K562 (cell line): ENCODE measurements around the gene PARP4. TPM values are rescaled to one million over a fixed set of nuclear protein-coding genes. Genes with fewer than 3 reads are reported as not detected.

Source experiments
- ATAC-seq: fragments of 200-7000 bp; cut with Tn5 transposase; 3 replicates; pipeline ENCODE4 v1.9.1; 2020; ENCODE audit warnings: moderate library complexity
- BruUV-seq: library from RNA; stranded (reverse); fragments of 400-500 nt; replicated peaks from 2 replicates; lab custom pipeline; 2021; lab: Mats Ljungman, UMichigan
- CTCF ChIA-PET: fragments of 300-600 bp; formaldehyde crosslinking; extraction: SDS; loops from one replicate; lab custom pipeline; 2021; ENCODE audit warnings: low intra/inter-chr PET ratio; lab: Yijun Ruan, JAX
- POLR2A ChIA-PET: fragments of 300-600, 350-650 bp; sonication (Branson Sonifier 250); formaldehyde crosslinking; extraction: SDS; loops from one replicate; lab custom pipeline; 2021; ENCODE audit warnings: antibody characterized with exemption, inconsistent platforms; lab: Yijun Ruan, JAX
- DNase-seq, 4 experiments: peaks; one replicate each; pipeline versions ENCODE4 v3.0.0 to v3.0.0-alpha.2; 2011 to 2018; ENCODE audit warnings: low spot score in 3 of 4, mixed read lengths in 3 of 4; ENCODE audit errors: extremely low read depth in 1 of 4
- FAIRE-seq: peaks from 2 replicates; lab custom pipeline; 2011; peaks lifted over from hg19 to GRCh38; lab: Jason Lieb, UNC
- H2AFZ ChIP-seq: 2 replicates; pipeline ENCODE4 v1.6.0; 2011; ENCODE audit warnings: low read depth, low read length, control low read depth, inconsistent platforms
- H3K27ac ChIP-seq: fragments of 200-600 bp; 3 replicates; pipeline ENCODE4 v1.8.0; 2011; ENCODE audit warnings: low read depth, mild to moderate bottlenecking, control low read depth, inconsistent platforms, low read length, moderate library complexity, mixed read lengths; ENCODE audit errors: extremely low read depth
- H3K27me3 ChIP-seq, 2 experiments: fragments of 300-600 bp in 1 of 2; 2 replicates in 1 of 2; 3 replicates in 1 of 2; pipeline versions ENCODE4 v1.6.0 to v1.8.0; 2011; ENCODE audit warnings: inconsistent platforms in 2 of 2, low read length in 2 of 2, mild to moderate bottlenecking in 1 of 2, mixed read lengths in 1 of 2, moderate library complexity in 1 of 2; ENCODE audit not compliant: control insufficient read depth in 2 of 2, insufficient read depth in 2 of 2
- H3K36me3 ChIP-seq: fragments of 300-600 bp; 3 replicates; pipeline ENCODE4 v1.8.0; 2011; ENCODE audit warnings: mild to moderate bottlenecking, low read length, inconsistent platforms; ENCODE audit not compliant: control insufficient read depth, insufficient read depth
- H3K4me1 ChIP-seq, 2 experiments: fragments of 200-600 bp in 1 of 2; replicated peaks in 1 of 2; 2 replicates in 1 of 2; 3 replicates in 1 of 2; pipeline versions ENCODE4 v1.5.1 to v1.8.0; 2011; ENCODE audit warnings: inconsistent platforms in 2 of 2, low read length in 2 of 2, mild to moderate bottlenecking in 1 of 2, mixed read lengths in 1 of 2, moderate library complexity in 1 of 2; ENCODE audit not compliant: control insufficient read depth in 2 of 2, insufficient read depth in 2 of 2
- H3K4me2 ChIP-seq: 2 replicates; pipeline ENCODE4 v1.6.1; 2011; ENCODE audit warnings: low read length, control low read depth, inconsistent platforms, mixed read lengths; ENCODE audit not compliant: insufficient read depth
- H3K4me3 ChIP-seq: fragments of 200-600 bp; sonication (generic), shearing (Covaris generic); 2 replicates; pipeline ENCODE4 v1.5.1; 2016; ENCODE audit warnings: control low read depth, inconsistent platforms
- H3K79me2 ChIP-seq: fragments of 200-600 bp; 3 replicates; pipeline ENCODE4 v1.8.0; 2011; ENCODE audit warnings: low read length, inconsistent platforms; ENCODE audit not compliant: control insufficient read depth, insufficient read depth
- H3K9ac ChIP-seq, 2 experiments: 2 replicates each; pipeline versions ENCODE4 v1.6.0 to v1.6.1; 2011; ENCODE audit warnings: low read depth in 2 of 2, low read length in 2 of 2, control low read depth in 1 of 2, inconsistent platforms in 1 of 2, mild to moderate bottlenecking in 1 of 2, mixed read lengths in 1 of 2; ENCODE audit not compliant: insufficient read depth in 1 of 2
- H3K9me1 ChIP-seq: one replicate; pipeline ENCODE4 v1.6.0; 2011; ENCODE audit warnings: inconsistent platforms, mild to moderate bottlenecking, low read length, moderate library complexity; ENCODE audit not compliant: control insufficient read depth, insufficient read depth
- H3K9me3 ChIP-seq: replicated peaks from 2 replicates; pipeline ENCODE4 v1.5.1; 2011; ENCODE audit warnings: low read depth, low read length, inconsistent platforms; ENCODE audit not compliant: control insufficient read depth, insufficient read depth
- H4K20me1 ChIP-seq: replicated peaks from 2 replicates; pipeline ENCODE4 v1.6.1; 2011; ENCODE audit warnings: low read length, inconsistent platforms, mixed read lengths; ENCODE audit not compliant: control insufficient read depth, insufficient read depth
- ARID4B ChIP-seq: sonication (generic); formaldehyde crosslinking; IDR thresholded peaks from 2 replicates; pipeline ENCODE4 v1.8.0; 2022; ENCODE audit warnings: mild to moderate bottlenecking, missing genetic modification reagents
- BMI1 ChIP-seq: fragments of 150-350 bp; IDR thresholded peaks from 2 replicates; pipeline ENCODE4 v1.6.1; 2014; ENCODE audit warnings: low read length
- CBFA2T2 ChIP-seq: fragments of 450-650 bp; conservative IDR thresholded peaks from 2 replicates; pipeline ENCODE4 v1.6.1; 2017; ENCODE audit warnings: mild to moderate bottlenecking
- CBFA2T3 ChIP-seq: fragments of 450-650 bp; IDR thresholded peaks from 2 replicates; pipeline ENCODE4 v1.6.1; 2017
- DIDO1 ChIP-seq: fragments of 450-650 bp; IDR thresholded peaks from 2 replicates; pipeline ENCODE4 v1.6.1; 2016; ENCODE audit warnings: low read depth, missing biosample characterization, missing genetic modification characterization
- ELF4 ChIP-seq: fragments of 450-650 bp; formaldehyde crosslinking; IDR thresholded peaks from 2 replicates; pipeline ENCODE4 v1.4.0; 2022; ENCODE audit warnings: missing genetic modification characterization
- ELK3 ChIP-seq: fragments of 450-650 bp; formaldehyde crosslinking; IDR thresholded peaks from 2 replicates; pipeline ENCODE4 v1.4.0; 2020; ENCODE audit warnings: mild to moderate bottlenecking
- HLTF ChIP-seq: fragments of 450-650 bp; IDR thresholded peaks from 2 replicates; pipeline ENCODE4 v1.6.1; 2016
- MEF2A ChIP-seq: IDR thresholded peaks from 2 replicates; pipeline ENCODE4 v1.6.1; 2011; ENCODE audit warnings: low read depth, mild to moderate bottlenecking, low read length, moderate library complexity; ENCODE audit not compliant: control insufficient read depth
- PHF20 ChIP-seq: fragments of 450-650 bp; IDR thresholded peaks from 2 replicates; pipeline ENCODE4 v1.6.1; 2018; ENCODE audit not compliant: partially characterized antibody
- TCF3 ChIP-seq: sonication (generic); formaldehyde crosslinking; IDR thresholded peaks from 2 replicates; pipeline ENCODE4 v1.4.0; 2020; ENCODE audit warnings: mild to moderate bottlenecking, missing genetic modification reagents
- TFAM ChIP-seq: fragments of 250-450 bp; sonication (Bioruptor Pico); conservative IDR thresholded peaks from 2 replicates; pipeline ENCODE4 v1.5.0; 2021; ENCODE audit warnings: mild to moderate bottlenecking, moderate library complexity
- U2AF2 ChIP-seq: fragments of 200-400 bp; formaldehyde crosslinking; optimal IDR thresholded peaks from 2 replicates; pipeline ENCODE3; 2017; ENCODE audit warnings: low read depth, mild to moderate bottlenecking, low read length
- WGBS: fragments of 100-300 bp; shearing (Covaris generic); methylation state at CpG from one replicate; pipeline ENCODE4 v1.1.6; 2016; ENCODE audit warnings: low coverage, mixed read lengths; ENCODE audit not compliant: insufficient coverage; ENCODE audit errors: missing lambda C conversion rate; 5-methylcytosine and 5-hydroxymethylcytosine counted together
- in situ Hi-C: fragments of 300-500 bp; cut with MboI; formaldehyde crosslinking; loops from 4 replicates; pipeline ENCODE4 v1.15.0; 2018; ENCODE audit warnings: inconsistent platforms, mixed read lengths
- intact Hi-C: fragments of 100-400 bp; cut with micrococcal nuclease; formaldehyde crosslinking; loops from 2 replicates; pipeline ENCODE4 v1.14.2; 2022
- polyA plus RNA-seq, 8 experiments: library from polyadenylated mRNA; depleted of rRNA in 4 of 8; stranded (reverse) in 5 of 8; unstranded in 3 of 8; fragments of >200 nt; fragmentation: Nextera tagmentation in 2 of 8; fragmentation: Illumina TruSeq in 1 of 8; extraction: Ambion mirVana in 2 of 8; extraction: Trizol in 1 of 8; gene quantifications; 2 replicates each; pipeline versions ENCODE4 v1.2.1 to v1.2.3, GENCODE V29; 2011 to 2014; ENCODE audit warnings: inconsistent platforms in 1 of 8, missing spikeins in 1 of 8
- total RNA-seq, 7 experiments: library from RNA; depleted of rRNA in 6 of 7; stranded (reverse); fragments of >200 nt in 6 of 7; fragmentation: Illumina TruSeq in 2 of 7; extraction: Trizol in 2 of 7; gene quantifications; 2 replicates each; pipeline versions ENCODE4 v1.2.1 to v1.2.3, GENCODE V29; 2011 to 2021; ENCODE audit warnings: low replicate concordance in 1 of 7
- TF ChIP-seq, protein P1 (sequence below): fragments of 450-650 bp; IDR thresholded peaks from 2 replicates; pipeline ENCODE4 v1.7.0; 2016; ENCODE audit warnings: borderline replicate concordance
- TF ChIP-seq, protein P2 (sequence below): sonication (generic); formaldehyde crosslinking; IDR thresholded peaks from 2 replicates; pipeline ENCODE4 v1.8.0; 2022; ENCODE audit warnings: missing genetic modification reagents, mild to moderate bottlenecking, moderate library complexity, borderline replicate concordance

The PARP4 gene
- total and polyA plus RNA-seq, 9 of the 15 experiments (the other 6 are each of a cell fraction or from before 2014, with no cell fraction given) = 6.3 to 26.3 (median 18.8) TPM

DNA sequence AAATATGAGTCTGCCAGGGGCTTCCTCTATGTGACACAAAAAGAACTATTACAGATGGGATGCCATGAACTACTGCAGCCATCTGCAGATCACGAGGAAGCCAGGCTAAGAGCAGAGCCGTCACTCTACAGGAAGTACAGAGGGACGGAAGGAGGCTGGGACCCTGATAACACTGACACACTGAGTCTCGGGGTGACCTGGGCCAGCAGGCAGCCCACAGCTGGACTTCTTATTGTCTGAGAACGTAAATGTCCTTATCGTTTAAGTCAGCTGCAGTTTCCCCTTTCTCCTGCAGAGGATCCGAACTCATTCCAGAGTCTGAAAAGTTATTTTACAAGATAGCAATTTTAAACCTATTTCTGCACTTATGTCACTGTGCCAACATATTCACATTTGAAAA, 20.7 kb downstream of the PARP4 start (continued):
- peak; percentile 40; the same call in 1 of the 2 replicates for TF ChIP-seq TCF3 (CRISPR knock-in tag)
- no peak for TF ChIP-seq U2AF2
- TF ChIP-seq, protein P1, sequence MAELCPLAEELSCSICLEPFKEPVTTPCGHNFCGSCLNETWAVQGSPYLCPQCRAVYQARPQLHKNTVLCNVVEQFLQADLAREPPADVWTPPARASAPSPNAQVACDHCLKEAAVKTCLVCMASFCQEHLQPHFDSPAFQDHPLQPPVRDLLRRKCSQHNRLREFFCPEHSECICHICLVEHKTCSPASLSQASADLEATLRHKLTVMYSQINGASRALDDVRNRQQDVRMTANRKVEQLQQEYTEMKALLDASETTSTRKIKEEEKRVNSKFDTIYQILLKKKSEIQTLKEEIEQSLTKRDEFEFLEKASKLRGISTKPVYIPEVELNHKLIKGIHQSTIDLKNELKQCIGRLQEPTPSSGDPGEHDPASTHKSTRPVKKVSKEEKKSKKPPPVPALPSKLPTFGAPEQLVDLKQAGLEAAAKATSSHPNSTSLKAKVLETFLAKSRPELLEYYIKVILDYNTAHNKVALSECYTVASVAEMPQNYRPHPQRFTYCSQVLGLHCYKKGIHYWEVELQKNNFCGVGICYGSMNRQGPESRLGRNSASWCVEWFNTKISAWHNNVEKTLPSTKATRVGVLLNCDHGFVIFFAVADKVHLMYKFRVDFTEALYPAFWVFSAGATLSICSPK = no peak
- TF ChIP-seq PHF20 = no peak
- TF ChIP-seq TFAM (CRISPR knock-in tag) = no peak
- peak; percentile 67 for TF ChIP-seq CBFA2T3
- no peak for TF ChIP-seq BMI1
- no peak for TF ChIP-seq DIDO1
- peak; percentile 44 for TF ChIP-seq CBFA2T2
- TF ChIP-seq, all 486 proteins: peak for 6

DNA sequence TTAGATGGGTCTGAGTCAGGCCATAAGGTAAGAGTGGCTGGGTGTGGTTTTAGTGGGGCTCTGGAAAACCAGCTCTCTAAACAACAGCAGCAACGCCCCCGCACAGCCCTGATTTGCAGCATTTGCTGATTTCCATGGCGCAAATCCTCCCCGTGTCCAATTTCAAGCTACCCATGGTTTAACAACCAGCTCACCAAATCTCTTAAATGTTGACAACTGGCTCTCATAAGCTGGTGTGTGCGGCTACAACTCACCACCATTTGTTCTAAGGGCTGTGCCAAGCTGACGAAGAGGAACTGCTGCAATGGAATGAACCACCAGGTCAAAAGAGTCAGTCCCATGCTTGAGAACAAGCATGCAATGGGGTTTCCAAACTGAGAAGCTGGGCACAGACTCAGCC, 22.9 kb downstream of the PARP4 start:
- H3K9me1 ChIP-seq = no peaks in the 10 kb centered on the region
- no peak for TF ChIP-seq MEF2A
- no peak for TF ChIP-seq ELK3 (CRISPR knock-in tag)
- TF ChIP-seq, protein P2, sequence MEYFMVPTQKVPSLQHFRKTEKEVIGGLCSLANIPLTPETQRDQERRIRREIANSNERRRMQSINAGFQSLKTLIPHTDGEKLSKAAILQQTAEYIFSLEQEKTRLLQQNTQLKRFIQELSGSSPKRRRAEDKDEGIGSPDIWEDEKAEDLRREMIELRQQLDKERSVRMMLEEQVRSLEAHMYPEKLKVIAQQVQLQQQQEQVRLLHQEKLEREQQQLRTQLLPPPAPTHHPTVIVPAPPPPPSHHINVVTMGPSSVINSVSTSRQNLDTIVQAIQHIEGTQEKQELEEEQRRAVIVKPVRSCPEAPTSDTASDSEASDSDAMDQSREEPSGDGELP = no peak
- TF ChIP-seq ELF4 (CRISPR knock-in tag) = no peak
- TF ChIP-seq HLTF = no peak
- no peak for TF ChIP-seq ARID4B (CRISPR knock-in tag)

More for the DNA sequence above, 22.9 kb downstream of the PARP4 start:
- no TSS peak for BruUV-seq
- ChIA-PET CTCF (no interaction called here), POLR2A (no interaction called here)
- H3K27me3 ChIP-seq = no peaks in the 10 kb centered on the region
- intact Hi-C loops (no loop called here), in situ Hi-C loops (no loop called here)
- 92% methylated on average over 6 of the region's 6 CpGs for WGBS
- no peak overlapping the region for H3K9ac ChIP-seq
- H3K79me2 ChIP-seq = no peaks in the 10 kb centered on the region
- H3K9me3 ChIP-seq = no peaks in the 10 kb centered on the region
- no peak for ATAC-seq
- H3K27ac ChIP-seq = no peak overlapping the region
- H3K4me2 ChIP-seq = no peak overlapping the region
- H2AFZ ChIP-seq = no peak overlapping the region
- no peaks in the 10 kb centered on the region for H3K4me1 ChIP-seq
- no peak for DNase-seq
- peaks cover 49% of the 10 kb centered on the region for H3K36me3 ChIP-seq
- no peaks in the 10 kb centered on the region for H4K20me1 ChIP-seq
- FAIRE-seq = no peak
- H3K4me3 ChIP-seq = no peak overlapping the region
